ENCODE data around the gene GNAQ.
"Not testable (repeated sequence)": the region's sequence is repeated elsewhere in the genome, so short reads cannot be mapped to it uniquely, and the experiment has no call there.

The GNAQ gene

GRCh38 chr9:77896938-77897667, 134.5 kb downstream of the GNAQ start:
- DNase-seq = peak; percentile 81

DNA sequence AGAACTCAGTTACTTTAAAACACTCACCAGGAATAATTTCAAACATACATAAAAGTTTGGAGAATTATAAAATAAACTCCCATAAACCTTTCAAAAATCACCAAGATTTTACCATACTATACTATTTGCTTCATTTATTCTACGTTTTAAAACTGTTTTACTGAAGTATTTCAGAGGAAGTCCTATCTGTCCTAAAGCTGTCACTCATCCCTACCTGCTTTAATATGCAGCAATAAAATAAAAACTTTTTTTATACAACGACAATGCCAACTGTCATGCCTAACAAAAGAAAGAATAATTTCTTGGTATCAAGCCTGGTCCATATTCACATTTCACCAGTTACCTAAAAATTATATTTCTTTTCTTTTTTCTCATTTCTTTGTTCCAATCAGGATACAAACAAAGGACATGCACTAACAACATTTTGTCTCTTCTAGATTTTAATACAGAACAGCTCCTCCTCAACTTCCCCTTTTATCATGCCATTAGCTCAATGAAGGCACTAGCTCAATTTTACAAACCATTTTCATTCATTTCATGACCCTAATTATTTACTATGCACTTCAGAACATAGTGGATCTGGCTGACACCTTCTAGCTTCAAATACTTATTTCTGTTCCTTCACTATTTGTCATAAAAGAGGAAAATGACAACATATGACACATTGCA, 135.2 kb downstream of the GNAQ start:
- no peak for DNase-seq

DNA sequence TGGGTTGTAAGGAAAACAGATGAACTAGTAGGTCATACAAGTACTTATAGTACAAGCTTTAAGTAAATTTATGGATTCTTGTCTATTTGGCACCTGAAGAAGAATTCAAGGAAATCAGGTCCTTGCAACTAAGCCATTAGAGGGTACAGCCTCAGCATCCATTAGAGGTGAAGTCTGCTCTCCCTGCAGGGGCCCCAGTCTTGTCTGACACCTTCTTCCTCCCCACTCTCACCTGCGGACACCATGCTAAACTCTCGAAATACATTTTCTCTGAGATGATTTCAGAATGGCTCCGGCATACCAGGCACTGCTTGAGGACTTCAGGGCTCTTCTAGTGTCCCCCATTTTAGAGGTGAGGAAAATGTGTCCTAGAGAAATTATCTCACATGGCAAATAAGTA, 137.9 kb downstream of the GNAQ start:
- no peak for DNase-seq

- DNase-seq = no peak
These were observed 138.6 kb downstream of the GNAQ start for GRCh38 chr9:77892955-77893514.

DNA sequence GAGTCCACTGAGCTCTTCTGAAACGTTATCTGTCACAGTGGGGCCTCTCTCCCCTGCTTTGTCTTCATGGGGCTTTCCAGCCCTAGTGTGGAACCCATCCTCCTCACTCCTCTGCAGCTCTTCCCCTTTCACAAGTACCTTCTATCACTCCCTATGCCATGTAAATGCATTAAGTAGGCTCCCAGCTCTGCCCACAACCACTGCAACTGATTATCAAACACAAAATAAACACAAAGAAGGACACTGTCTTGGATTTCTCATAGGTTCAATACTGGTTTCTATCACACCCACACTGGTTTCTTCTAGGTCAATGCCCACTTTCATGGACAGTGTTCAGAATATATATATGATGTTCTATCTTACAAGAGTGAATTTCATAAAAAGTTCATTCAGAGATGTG, 139.4 kb downstream of the GNAQ start:
- no peak for DNase-seq

DNA sequence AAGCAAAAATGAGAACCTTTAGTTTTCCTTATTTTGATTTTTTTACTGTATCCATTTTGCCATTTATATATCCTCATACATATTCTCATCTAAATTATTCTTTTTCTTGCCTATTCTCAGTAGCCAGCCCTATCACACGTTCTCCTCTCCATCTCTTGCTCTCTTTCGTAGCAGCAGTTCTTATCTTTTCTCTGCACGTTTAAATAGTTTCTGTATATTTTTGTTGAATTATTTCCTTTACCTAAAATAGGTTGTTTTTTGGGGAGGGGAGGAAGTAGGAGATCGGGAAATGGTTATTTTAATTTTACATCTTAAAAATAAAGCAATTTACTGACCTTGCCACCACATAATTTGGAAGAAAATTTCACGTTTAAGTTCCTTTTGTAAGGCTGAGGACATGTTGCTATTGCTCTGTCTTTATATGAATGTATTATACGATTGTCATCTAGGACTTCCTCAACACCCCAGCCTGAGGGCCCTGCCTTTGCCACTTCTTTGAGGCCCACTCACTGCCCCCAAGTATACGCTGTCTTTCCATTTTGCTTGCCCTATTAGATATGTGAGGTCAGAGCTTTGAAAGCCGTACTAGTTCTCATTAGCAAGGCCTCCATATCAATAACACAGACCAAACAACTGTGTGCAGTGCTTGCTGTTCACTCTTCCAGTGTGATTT, 140.3 kb downstream of the GNAQ start:
- no peak for DNase-seq

GRCh38 chr9:77887662-77888061, 143.9 kb downstream of the GNAQ start:
- no peak for DNase-seq

DNA sequence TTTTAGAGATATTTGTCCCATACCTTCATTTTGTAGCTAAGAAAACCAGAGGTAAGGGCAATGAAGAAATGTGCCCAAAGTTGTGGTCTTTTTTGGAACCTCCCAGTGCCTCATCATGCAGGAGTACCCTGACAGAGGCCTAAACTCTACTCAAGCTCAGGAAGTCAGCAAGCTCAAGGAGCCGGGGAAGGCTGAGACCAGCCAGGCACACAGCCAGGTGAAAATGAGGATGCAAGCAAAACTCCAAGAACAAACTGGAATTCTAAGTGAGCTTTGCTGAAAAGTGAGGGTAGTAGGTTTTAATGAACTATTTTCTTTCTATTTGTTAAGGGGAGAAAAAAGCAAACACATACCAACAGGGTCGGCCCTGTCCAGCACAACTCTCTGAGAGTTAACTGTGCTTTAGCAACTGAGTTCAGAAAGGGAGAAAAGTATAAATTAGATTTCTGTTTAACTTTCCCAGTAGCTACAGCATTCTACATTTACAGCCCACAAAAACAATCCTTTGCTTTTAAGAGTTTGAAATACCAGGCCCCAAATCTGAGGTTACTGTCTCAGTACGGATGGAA, 146.4 kb downstream of the GNAQ start:
- DNase-seq = no peak

DNA sequence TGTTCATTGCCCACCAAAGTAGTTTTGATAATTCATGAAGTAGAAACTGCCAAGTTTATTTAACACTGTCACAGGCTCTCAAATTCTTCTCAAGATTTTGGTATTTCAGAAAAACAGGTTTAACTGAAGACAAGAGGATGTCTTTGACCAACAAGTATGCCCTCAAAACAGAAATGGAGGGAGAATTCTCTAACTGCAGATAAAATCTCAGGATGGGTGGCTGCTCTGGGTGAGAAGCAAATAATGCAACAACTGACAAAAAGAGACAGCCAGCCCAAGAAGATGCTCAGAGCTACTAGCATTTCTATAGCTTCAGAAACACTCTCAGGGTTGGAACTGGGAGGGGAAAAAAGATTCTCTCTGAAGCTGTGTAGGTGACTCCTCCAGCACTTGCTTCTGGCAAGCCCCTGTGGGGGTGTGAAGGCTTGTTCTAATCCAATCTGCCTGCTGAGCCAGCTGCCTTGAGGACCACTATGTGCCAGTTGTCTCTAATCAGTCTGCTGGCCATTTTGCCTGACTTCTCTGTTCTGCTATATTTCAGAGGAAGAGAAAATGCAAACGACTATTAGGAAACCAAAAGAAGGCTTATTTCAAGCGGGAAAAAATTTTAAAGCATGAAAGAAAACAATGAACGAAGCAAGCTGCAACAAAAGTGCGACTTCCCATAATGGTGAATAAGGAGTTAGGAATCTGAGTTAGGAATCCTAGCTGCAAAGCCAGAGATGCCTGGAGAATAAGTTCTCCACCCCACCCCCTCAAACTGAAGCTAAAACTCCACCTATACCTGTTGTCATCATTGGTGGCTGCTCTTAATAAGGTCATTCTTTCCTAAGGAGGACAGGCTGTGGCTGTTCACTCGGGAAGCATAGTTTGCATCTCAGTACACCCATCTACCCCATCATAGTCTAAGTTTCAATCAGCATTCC, 147.5 kb downstream of the GNAQ start:
- DNase-seq = no peak

GRCh38 chr9:77883133-77883532, 148.5 kb downstream of the GNAQ start:
- DNase-seq = no peak

GRCh38 chr9:77882294-77882693, 149.3 kb downstream of the GNAQ start:
- no peak for DNase-seq

DNA sequence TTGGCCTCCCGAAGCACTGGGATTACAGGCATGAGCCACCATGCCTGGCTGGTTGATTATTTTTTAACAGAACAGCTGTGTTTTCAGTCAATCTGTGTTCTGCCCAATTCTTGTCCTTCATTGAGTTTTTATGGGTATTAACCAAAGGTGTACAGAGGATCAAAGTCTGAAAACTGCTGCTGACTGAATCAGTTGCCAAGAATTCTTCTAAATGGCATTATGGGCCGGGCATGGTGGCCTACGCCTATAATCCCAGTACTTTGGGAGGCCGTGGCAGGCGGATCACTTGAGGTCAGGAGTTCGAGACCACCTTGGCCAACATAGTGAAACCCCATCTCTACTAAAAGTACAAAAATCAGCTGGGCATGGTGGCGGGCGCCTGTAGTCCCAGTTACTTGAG, 150.0 kb downstream of the GNAQ start:
- DNase-seq = not testable (repeated sequence)

- DNase-seq = no peak
These were observed 150.5 kb downstream of the GNAQ start for GRCh38 chr9:77881111-77881510.

GRCh38 chr9:77879437-77879943, 152.1 kb downstream of the GNAQ start:
- no peak for DNase-seq

GRCh38 chr9:77878793-77879192, 152.8 kb downstream of the GNAQ start:
- not testable (repeated sequence) for DNase-seq

GRCh38 chr9:77877976-77878375, 153.6 kb downstream of the GNAQ start:
- DNase-seq = no peak

- no peak for DNase-seq
These were observed 155.0 kb downstream of the GNAQ start for GRCh38 chr9:77876590-77876989.

GRCh38 chr9:77876091-77876490, 155.5 kb downstream of the GNAQ start:
- DNase-seq = no peak

GRCh38 chr9:77872863-77873262, 158.7 kb downstream of the GNAQ start:
- no peak for DNase-seq

DNA sequence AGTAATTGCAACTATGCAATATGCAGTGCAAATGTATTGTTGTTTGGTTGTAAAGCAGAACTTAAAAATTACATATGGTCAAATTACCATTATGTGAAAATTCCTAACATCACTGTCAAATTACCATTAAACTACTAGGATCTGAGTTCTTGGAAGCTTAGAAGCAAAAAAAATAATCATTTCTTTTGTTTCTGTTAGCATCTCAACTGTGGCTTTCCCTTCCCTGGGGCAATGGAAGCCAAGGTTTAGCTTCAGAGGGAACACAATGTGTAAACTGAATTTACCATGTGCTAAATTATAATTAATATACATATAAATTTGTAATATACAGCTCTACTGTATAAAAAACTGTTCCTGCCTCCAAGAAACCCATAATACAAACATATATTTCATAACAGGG, 159.4 kb downstream of the GNAQ start:
- DNase-seq = no peak

DNA sequence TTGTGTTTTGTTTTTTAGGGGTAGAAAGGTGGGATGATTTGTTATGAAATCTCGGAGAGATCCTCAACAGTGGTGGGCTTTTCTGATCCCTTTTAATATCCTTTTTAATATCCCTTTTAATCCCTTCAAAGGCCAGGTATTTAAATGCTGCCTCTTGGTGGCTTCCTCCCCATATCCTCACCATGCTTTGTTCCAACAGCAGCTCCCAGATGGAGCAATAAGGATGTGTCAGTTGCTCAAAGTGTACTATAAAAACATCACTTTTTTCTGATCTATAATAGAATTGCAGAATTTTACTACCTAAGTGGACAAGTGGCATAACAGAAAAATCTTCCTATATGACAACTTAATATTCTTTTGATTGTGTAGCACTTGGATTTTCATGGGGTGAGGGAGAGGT, 160.1 kb downstream of the GNAQ start:
- DNase-seq = no peak

GRCh38 chr9:77866878-77867277, 164.7 kb downstream of the GNAQ start:
- no peak for DNase-seq
